Kidney (tissue), 14 donors: Measurements from ENCODE around the gene SLC45A1. TPM values are rescaled to one million over a fixed set of nuclear protein-coding genes. Genes with fewer than 3 reads are reported as not detected.
A peak's percentile ranks its signal among the peaks of the same experiment; 100 is the strongest.

ENCODE experiments used
- DNase-seq, 5 donors: peaks; one replicate each; pipeline ENCODE4 v3.0.0-alpha.2; 2013 to 2020
- FAIRE-seq: peaks from 2 replicates; lab custom pipeline; 2012; peaks lifted over from hg19 to GRCh38; lab: Jason Lieb, UNC
- H3K27ac ChIP-seq, 2 donors: one replicate each; pipeline ENCODE4 v1.7.0; 2013; ENCODE audit warnings: low read depth in 2 of 2, low read length in 2 of 2, inconsistent platforms in 1 of 2
- H3K27me3 ChIP-seq: one replicate; pipeline ENCODE4 v1.7.1; 2013; ENCODE audit warnings: low read length, inconsistent platforms; ENCODE audit not compliant: control insufficient read depth, insufficient read depth
- H3K36me3 ChIP-seq, 3 donors: one replicate each; pipeline versions ENCODE4 v1.7.0 to v1.7.1; 2013; ENCODE audit warnings: low read length in 3 of 3, control low read depth in 1 of 3, inconsistent platforms in 1 of 3; ENCODE audit not compliant: insufficient read depth in 3 of 3, control insufficient read depth in 2 of 3
- H3K4me1 ChIP-seq, 3 donors: one replicate each; pipeline versions ENCODE4 v1.7.0 to v1.7.1; 2013; ENCODE audit warnings: low read length in 3 of 3, inconsistent platforms in 1 of 3, low read depth in 1 of 3; ENCODE audit not compliant: control insufficient read depth in 2 of 3, insufficient read depth in 2 of 3
- H3K4me3 ChIP-seq, 3 donors: one replicate each; pipeline versions ENCODE4 v1.7.0 to v1.8.1; 2013; ENCODE audit warnings: low read length in 3 of 3, control low read depth in 1 of 3, inconsistent platforms in 1 of 3
- H3K9ac ChIP-seq, 3 donors: one replicate each; pipeline versions ENCODE4 v1.7.0 to v1.7.1; 2013; ENCODE audit warnings: low read length in 3 of 3, control low read depth in 1 of 3, inconsistent platforms in 1 of 3
- H3K9me3 ChIP-seq, 3 donors: one replicate each; pipeline versions ENCODE4 v1.7.0 to v1.7.1; 2013; ENCODE audit warnings: low read length in 3 of 3, control low read depth in 1 of 3, inconsistent platforms in 1 of 3; ENCODE audit not compliant: control insufficient read depth in 2 of 3, insufficient read depth in 1 of 3
- intact Hi-C: fragments of 100-400 bp; cut with DNase I; formaldehyde crosslinking; loops from one replicate; pipeline ENCODE4 v1.11.1; 2022
- polyA plus RNA-seq: library from polyadenylated mRNA; stranded (reverse); fragments of 350-450 nt; fragmentation: Illumina TruSeq; extraction: RNeasy Lipid Tissue Mini Kit (QIAGEN cat#74804); gene quantifications from one replicate; pipeline ENCODE4 v1.2.3, GENCODE V29; 2014; ENCODE audit warnings: low read depth, low replicate concordance; ENCODE audit not compliant: insufficient read depth
- total RNA-seq: library from RNA; stranded (reverse); fragmentation: NEBNext Ultra II Directional; extraction: Animal tissue kit (Norgen Biotek cat#: 25700); gene quantifications from one replicate; pipeline ENCODE4 v1.2.1, GENCODE V29; 2021
- TF ChIP-seq, protein P1 (sequence below): IDR thresholded peaks from 3 replicates; pipeline ENCODE4 v1.5.1; 2012; ENCODE audit warnings: mild to moderate bottlenecking, moderate library complexity, borderline replicate concordance; ENCODE audit not compliant: insufficient read depth; ENCODE audit errors: extremely low read depth
- donor health status: control.
- donor health status: control.
- donor health status: control.
- donor health status: control.
- donor health status: control.
- donor health status: DM: yes; HTN: yes; CAD: no.
- donor health status: Normal renal cell carcinoma (clear cell type).

SLC45A1 gene
- total and polyA plus RNA-seq, 2 donors from 2014 or later, result 1.8 to 9.2 TPM

DNA sequence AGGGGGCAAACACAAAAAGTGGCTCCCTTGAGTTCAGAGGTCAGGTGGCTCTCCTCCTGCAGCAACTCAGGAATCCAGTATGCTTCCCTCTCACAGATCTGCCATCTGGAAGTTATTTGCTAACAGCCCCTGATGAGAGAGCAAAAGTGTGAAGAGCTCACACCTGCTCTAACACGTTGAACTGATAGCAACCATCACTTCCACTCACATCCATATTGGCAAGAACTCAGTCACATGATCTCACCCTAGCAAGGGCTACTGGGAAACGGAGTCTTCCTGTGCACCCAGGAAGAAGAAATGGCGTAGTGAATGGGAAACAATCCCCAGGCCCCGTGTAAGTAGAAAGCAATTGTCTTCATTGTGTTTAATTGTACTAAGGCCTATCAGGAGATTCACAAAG is 20.7 kb upstream of the SLC45A1 start:
- Histone ChIP-seq H3K27ac (no peak overlapping the region), H3K27me3 (no peaks in the 10 kb centered on the region), H3K4me1 (no peaks in the 10 kb centered on the region), H3K9me3 (no peaks in the 10 kb centered on the region), H3K9ac (no peak overlapping the region), H3K4me3 (no peak overlapping the region), H3K36me3 (no peaks in the 10 kb centered on the region)
- intact Hi-C loops, result no loop called here
- FAIRE-seq (no peak), DNase-seq (no peak)
- TF ChIP-seq, protein P1, sequence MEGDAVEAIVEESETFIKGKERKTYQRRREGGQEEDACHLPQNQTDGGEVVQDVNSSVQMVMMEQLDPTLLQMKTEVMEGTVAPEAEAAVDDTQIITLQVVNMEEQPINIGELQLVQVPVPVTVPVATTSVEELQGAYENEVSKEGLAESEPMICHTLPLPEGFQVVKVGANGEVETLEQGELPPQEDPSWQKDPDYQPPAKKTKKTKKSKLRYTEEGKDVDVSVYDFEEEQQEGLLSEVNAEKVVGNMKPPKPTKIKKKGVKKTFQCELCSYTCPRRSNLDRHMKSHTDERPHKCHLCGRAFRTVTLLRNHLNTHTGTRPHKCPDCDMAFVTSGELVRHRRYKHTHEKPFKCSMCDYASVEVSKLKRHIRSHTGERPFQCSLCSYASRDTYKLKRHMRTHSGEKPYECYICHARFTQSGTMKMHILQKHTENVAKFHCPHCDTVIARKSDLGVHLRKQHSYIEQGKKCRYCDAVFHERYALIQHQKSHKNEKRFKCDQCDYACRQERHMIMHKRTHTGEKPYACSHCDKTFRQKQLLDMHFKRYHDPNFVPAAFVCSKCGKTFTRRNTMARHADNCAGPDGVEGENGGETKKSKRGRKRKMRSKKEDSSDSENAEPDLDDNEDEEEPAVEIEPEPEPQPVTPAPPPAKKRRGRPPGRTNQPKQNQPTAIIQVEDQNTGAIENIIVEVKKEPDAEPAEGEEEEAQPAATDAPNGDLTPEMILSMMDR, result no peak

DNA sequence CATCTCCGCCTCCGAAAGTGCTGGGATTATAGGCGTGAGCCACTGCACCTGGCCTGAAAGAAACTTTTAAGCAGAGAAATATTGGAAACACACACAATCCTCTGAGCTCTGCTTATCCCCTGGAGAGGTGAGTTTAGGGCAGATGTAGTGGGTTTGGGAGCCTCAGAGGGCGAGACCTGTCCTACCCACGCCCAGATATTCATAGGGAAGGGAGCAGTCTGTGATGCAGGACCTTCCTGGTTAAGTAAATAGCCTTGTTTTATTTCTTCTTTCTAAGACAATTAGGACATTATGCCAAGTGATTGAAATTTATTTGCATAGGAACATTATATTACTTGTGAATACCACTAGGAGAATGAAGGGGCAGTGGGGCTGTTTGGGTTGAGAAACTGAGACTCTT is 18.0 kb upstream of the SLC45A1 start:
- Histone ChIP-seq H3K4me3 (no peak overlapping the region), H3K4me1 (no peaks in the 10 kb centered on the region), H3K27me3 (no peaks in the 10 kb centered on the region), H3K9ac (no peak overlapping the region), H3K9me3 (no peaks in the 10 kb centered on the region), H3K27ac (no peak overlapping the region), H3K36me3 (no peaks in the 10 kb centered on the region)
- FAIRE-seq, result no peak
- intact Hi-C loops, result no loop called here
- DNase-seq, result no peak
- TF ChIP-seq, protein P1, result no peak

DNA sequence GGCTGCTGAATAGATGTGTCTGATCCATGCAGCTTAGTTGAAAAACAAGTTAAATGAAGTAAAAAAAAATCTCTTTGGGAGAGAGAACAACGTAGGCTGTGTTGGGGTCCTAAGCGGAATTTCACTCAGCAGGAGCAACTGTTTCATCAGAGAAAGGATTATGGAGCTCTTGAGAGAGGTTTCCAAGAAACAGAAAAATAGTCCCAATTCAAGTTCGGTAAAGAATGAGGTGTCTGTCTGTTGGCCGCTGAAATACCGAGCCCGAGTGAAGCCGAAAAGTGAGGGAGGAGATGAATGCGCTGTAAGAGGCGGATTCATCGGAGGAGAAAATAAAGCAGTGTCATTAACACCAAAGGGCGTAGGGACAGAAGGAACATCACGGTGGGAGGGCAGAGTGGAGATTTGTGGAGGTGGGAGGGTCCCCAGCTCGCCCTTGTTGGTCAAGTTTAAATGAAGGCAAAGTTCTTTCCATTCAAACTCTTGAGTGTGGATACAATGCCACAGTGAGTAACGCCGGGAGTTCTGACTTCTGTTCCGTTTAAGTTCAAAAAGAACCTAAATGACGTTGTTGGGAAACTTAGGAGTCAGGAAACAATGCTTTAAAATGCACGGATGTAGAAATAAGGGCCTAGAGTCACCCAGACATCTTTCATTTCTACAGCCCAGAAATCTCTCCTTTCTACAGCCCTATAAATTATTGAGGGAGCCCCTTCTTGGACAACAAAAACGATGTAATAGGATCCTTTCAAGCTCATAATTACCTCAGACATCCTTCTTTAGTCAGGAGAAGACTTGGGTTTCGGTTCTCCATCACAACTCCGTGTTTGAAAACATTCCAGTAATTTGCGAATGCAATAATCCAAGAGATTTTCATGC is 15.6 kb upstream of the SLC45A1 start:
- peak in 4 of 5 donors; percentile 63 to 90 (median 72) for DNase-seq
- no peaks in the 10 kb centered on the region for H3K4me1 ChIP-seq

More for the DNA sequence above, 15.6 kb upstream of the SLC45A1 start:
- no peak for FAIRE-seq
- H3K36me3 ChIP-seq, result no peaks in the 10 kb centered on the region
- H3K4me3 ChIP-seq, result peak overlapping the region; percentile 12 to 23 (median 22)
- H3K9ac ChIP-seq, result no peak overlapping the region
- H3K27me3 ChIP-seq, result no peaks in the 10 kb centered on the region
- TF ChIP-seq, protein P1, result no peak
- intact Hi-C loops, result no loop called here
- no peak overlapping the region for H3K27ac ChIP-seq
- no peaks in the 10 kb centered on the region for H3K9me3 ChIP-seq
